HG03280 (cell line): ENCODE measurements around the gene KIAA1328.

Experiments used
- ATAC-seq: cut with Tn5 transposase; IDR thresholded peaks from one replicate; pipeline ENCODE4 v1.9.1; 2021; ENCODE audit warnings: mild to moderate bottlenecking, moderate library complexity; ENCODE audit not compliant: unreplicated experiment

The KIAA1328 gene

GRCh38 chr18:36942264-36942663 is 113.3 kb downstream of the KIAA1328 start:
- no peak for ATAC-seq

GRCh38 chr18:36947820-36948348 is 119.0 kb downstream of the KIAA1328 start:
- ATAC-seq: no peak

- ATAC-seq: no peak
These were observed 121.4 kb downstream of the KIAA1328 start for GRCh38 chr18:36950282-36950681.

GRCh38 chr18:36950960-36951359 is 122.0 kb downstream of the KIAA1328 start:
- no peak for ATAC-seq

- no peak for ATAC-seq
These were observed 124.1 kb downstream of the KIAA1328 start for GRCh38 chr18:36953047-36953446.

GRCh38 chr18:36960038-36960437 is 131.1 kb downstream of the KIAA1328 start:
- no peak for ATAC-seq

- ATAC-seq: no peak
These were observed 134.5 kb downstream of the KIAA1328 start for GRCh38 chr18:36963464-36963863.

- ATAC-seq: no peak
These were observed 145.8 kb downstream of the KIAA1328 start for GRCh38 chr18:36974686-36975085.

GRCh38 chr18:36977121-36977520 is 148.2 kb downstream of the KIAA1328 start:
- no peak for ATAC-seq

- ATAC-seq: no peak
These were observed 164.1 kb downstream of the KIAA1328 start for GRCh38 chr18:36993068-36993467.

GRCh38 chr18:37006742-37007141 is 177.8 kb downstream of the KIAA1328 start:
- no peak for ATAC-seq

- no peak for ATAC-seq
These were observed 183.5 kb downstream of the KIAA1328 start for GRCh38 chr18:37012452-37012851.

- ATAC-seq: no peak
These were observed 190.4 kb downstream of the KIAA1328 start for GRCh38 chr18:37019157-37019827.

GRCh38 chr18:37033419-37033818 is 204.5 kb downstream of the KIAA1328 start:
- no peak for ATAC-seq

- no peak for ATAC-seq
These were observed 213.5 kb downstream of the KIAA1328 start for GRCh38 chr18:37042381-37042780.

- no peak for ATAC-seq
These were observed 226.3 kb downstream of the KIAA1328 start for GRCh38 chr18:37055137-37055802.

- ATAC-seq: no peak
These were observed 235.3 kb downstream of the KIAA1328 start for GRCh38 chr18:37064187-37064586.

- ATAC-seq: no peak
These were observed 236.3 kb downstream of the KIAA1328 start for GRCh38 chr18:37065254-37065653.

GRCh38 chr18:37084912-37085311 is 256.0 kb downstream of the KIAA1328 start:
- no peak for ATAC-seq

- ATAC-seq: no peak
These were observed 256.4 kb downstream of the KIAA1328 start for GRCh38 chr18:37085362-37085761.

GRCh38 chr18:37107748-37108522 is 279.0 kb downstream of the KIAA1328 start:
- no peak for ATAC-seq

GRCh38 chr18:37122877-37123276 is 293.9 kb downstream of the KIAA1328 start:
- no peak for ATAC-seq
